Measurements from ENCODE around the gene OR2A2.
A peak's percentile ranks its signal among the peaks of the same experiment; 100 is the strongest.
"Not testable (repeated sequence)": the region's sequence is repeated elsewhere in the genome, so short reads cannot be mapped to it uniquely, and the experiment has no call there.

Gene OR2A2

GRCh38 chr7:144109283-144109682 is at the start of gene OR2A2:
Gene OR2A2, plus strand, starts transcription at chr7:144109583. Its CDS starts 0 bp downstream, at chr7:144109583.
- DNase-seq = no peak

- DNase-seq = no peak
These were observed 45.7 kb upstream of the OR2A2 start for GRCh38 chr7:144063710-144064109.

GRCh38 chr7:144069511-144069910 is 39.9 kb upstream of the OR2A2 start, which contains the start of gene OR2A25:
Gene OR2A25, plus strand, starts transcription at chr7:144069811. Its CDS starts 4,409 bp downstream, at chr7:144074220.
- no peak for DNase-seq

- no peak for DNase-seq
These were observed 39.4 kb upstream of the OR2A2 start for GRCh38 chr7:144069953-144070352.

GRCh38 chr7:144074374-144074773 is 35.0 kb upstream of the OR2A2 start:
- no peak for DNase-seq

GRCh38 chr7:144085978-144086377 is 23.4 kb upstream of the OR2A2 start, which contains the start of gene OR2A12:
Gene OR2A12, plus strand, starts transcription at chr7:144086278. Its CDS starts 8,830 bp downstream, at chr7:144095108.
- no peak for DNase-seq

GRCh38 chr7:144086730-144087129 is 22.7 kb upstream of the OR2A2 start:
- no peak for DNase-seq

GRCh38 chr7:144087230-144087629 is 22.2 kb upstream of the OR2A2 start:
- no peak for DNase-seq

GRCh38 chr7:144090667-144091066 is 18.7 kb upstream of the OR2A2 start:
- no peak for DNase-seq

- no peak for DNase-seq
These were observed 10.6 kb upstream of the OR2A2 start for GRCh38 chr7:144098776-144099175.

GRCh38 chr7:144100607-144101006 is 8.8 kb upstream of the OR2A2 start:
- no peak for DNase-seq

- no peak for DNase-seq
These were observed 7.3 kb upstream of the OR2A2 start for GRCh38 chr7:144102041-144102440.

- DNase-seq = no peak
These were observed 4.2 kb upstream of the OR2A2 start for GRCh38 chr7:144105211-144105610.

GRCh38 chr7:144110272-144110671 is 889 bp downstream of the OR2A2 start:
- no peak for DNase-seq

GRCh38 chr7:144113651-144114050 is 4.3 kb downstream of the OR2A2 start:
- DNase-seq = no peak

- no peak for DNase-seq
These were observed 9.0 kb downstream of the OR2A2 start for GRCh38 chr7:144118341-144118740.

- no peak for DNase-seq
These were observed 13.5 kb downstream of the OR2A2 start, which contains the start of gene OR2A14 for GRCh38 chr7:144122876-144123275. Gene OR2A14, plus strand, starts transcription at chr7:144123176. Its CDS starts 5,937 bp downstream, at chr7:144129113.

GRCh38 chr7:144127714-144128334 is 18.4 kb downstream of the OR2A2 start:
- peak; percentile 45 for DNase-seq

GRCh38 chr7:144129601-144130000 is 20.2 kb downstream of the OR2A2 start:
- DNase-seq = not testable (repeated sequence)

- DNase-seq = no peak
These were observed 21.3 kb downstream of the OR2A2 start for GRCh38 chr7:144130730-144131129.

GRCh38 chr7:144132262-144132661 is 22.9 kb downstream of the OR2A2 start:
- DNase-seq = no peak

- no peak for DNase-seq
These were observed 23.9 kb downstream of the OR2A2 start for GRCh38 chr7:144133307-144133706.

- DNase-seq = no peak
These were observed 24.7 kb downstream of the OR2A2 start for GRCh38 chr7:144134116-144134515.

GRCh38 chr7:144137501-144137900 is 28.1 kb downstream of the OR2A2 start:
- no peak for DNase-seq

GRCh38 chr7:144142187-144142586 is 32.8 kb downstream of the OR2A2 start:
- DNase-seq = no peak

Measured in NCI-H1694 treated with DMSO at 0.1 percent for 48 hours (cell line).